GM23338 (cell line): ENCODE data around the gene PHRF1. TPM values are rescaled to one million over a fixed set of nuclear protein-coding genes. Genes with fewer than 3 reads are reported as not detected.

ENCODE experiments used
- ATAC-seq: fragments of 200-7000 bp; cut with Tn5 transposase; 3 replicates; pipeline ENCODE4 v1.9.1; 2020
- DNase-seq: peaks from one replicate; pipeline ENCODE4 v3.0.0-alpha.2; 2015; ENCODE audit warnings: low spot score
- H2AFZ ChIP-seq: fragments of 200-600 bp; sonication (generic); 2 replicates; pipeline ENCODE4 v1.8.0; 2016; ENCODE audit warnings: antibody characterized with exemption, mild to moderate bottlenecking, moderate library complexity
- H3F3A ChIP-seq: fragments of 200-600 bp; sonication (generic); replicated peaks from 2 replicates; pipeline ENCODE4 v1.8.0; 2017; ENCODE audit warnings: antibody characterized with exemption, mixed run types, low read depth
- H3K27ac ChIP-seq: fragments of 200-600 bp; sonication (generic); 2 replicates; pipeline ENCODE4 v1.6.1; 2016; ENCODE audit warnings: low read depth
- H3K27me3 ChIP-seq: fragments of 200-600 bp; sonication (generic); 2 replicates; pipeline ENCODE4 v1.8.0; 2016; ENCODE audit warnings: mild to moderate bottlenecking, mixed run types, moderate library complexity; ENCODE audit not compliant: insufficient read depth
- H3K36me3 ChIP-seq: fragments of 200-600 bp; sonication (generic); 2 replicates; pipeline ENCODE4 v1.8.0; 2016; ENCODE audit warnings: mild to moderate bottlenecking; ENCODE audit not compliant: insufficient read depth
- H3K4me1 ChIP-seq: fragments of 200-600 bp; sonication (generic); 2 replicates; pipeline ENCODE4 v1.8.0; 2016; ENCODE audit warnings: mild to moderate bottlenecking, moderate library complexity; ENCODE audit not compliant: insufficient read depth
- H3K4me2 ChIP-seq: fragments of 200-600 bp; sonication (generic); 2 replicates; pipeline ENCODE4 v1.7.1; 2017; ENCODE audit warnings: mixed run types
- H3K4me3 ChIP-seq: fragments of 200-600 bp; sonication (generic); 2 replicates; pipeline ENCODE4 v1.6.1; 2016; ENCODE audit warnings: mixed run types
- H3K79me2 ChIP-seq: fragments of 200-600 bp; sonication (generic); replicated peaks from 2 replicates; pipeline ENCODE4 v1.8.0; 2017; ENCODE audit warnings: mild to moderate bottlenecking; ENCODE audit not compliant: insufficient read depth
- H3K9me2 ChIP-seq: fragments of 200-600 bp; sonication (generic); 2 replicates; pipeline ENCODE4 v1.8.0; 2017; ENCODE audit not compliant: insufficient read depth
- H4K20me1 ChIP-seq: fragments of 200-600 bp; sonication (generic); replicated peaks from 2 replicates; pipeline ENCODE4 v1.8.0; 2017; ENCODE audit warnings: mild to moderate bottlenecking; ENCODE audit not compliant: insufficient read depth
- H3K27ac Mint-ChIP-seq: 2 replicates; pipeline ENCODE4 v1.8.0; 2020; ENCODE audit warnings: inconsistent platforms, mild to moderate bottlenecking, moderate library complexity, mixed read lengths
- H3K27me3 Mint-ChIP-seq: 3 replicates; pipeline ENCODE4 v1.8.0; 2022; ENCODE audit warnings: low read depth, mild to moderate bottlenecking, moderate library complexity, mixed read lengths, inconsistent platforms; ENCODE audit not compliant: insufficient read depth, poor library complexity
- H3K36me3 Mint-ChIP-seq: 3 replicates; pipeline ENCODE4 v1.8.0; 2021; ENCODE audit warnings: low read depth, mild to moderate bottlenecking, inconsistent platforms, moderate library complexity, mixed read lengths
- H3K4me1 Mint-ChIP-seq: 3 replicates; pipeline ENCODE4 v1.8.0; 2020; ENCODE audit warnings: mild to moderate bottlenecking, inconsistent platforms, mixed read lengths
- H3K4me3 Mint-ChIP-seq: 3 replicates; pipeline ENCODE4 v1.8.0; 2021; ENCODE audit warnings: moderate library complexity, mild to moderate bottlenecking, inconsistent platforms, mixed read lengths
- H3K9me3 Mint-ChIP-seq: 3 replicates; pipeline ENCODE4 v1.8.0; 2020; ENCODE audit warnings: moderate library complexity, mild to moderate bottlenecking, inconsistent platforms, mixed read lengths
- EZH2phosphoT487 ChIP-seq: fragments of 200-600 bp; sonication (generic); IDR thresholded peaks from one replicate; pipeline ENCODE4 v1.8.1; 2018; ENCODE audit warnings: antibody characterized with exemption; ENCODE audit not compliant: unreplicated experiment
- NANOG ChIP-seq: IDR thresholded peaks from 2 replicates; pipeline ENCODE4 v1.6.1; 2016; ENCODE audit warnings: antibody characterized with exemption, borderline replicate concordance
- POLR2AphosphoS5 ChIP-seq: IDR thresholded peaks from 2 replicates; pipeline ENCODE4 v1.6.1; 2016; ENCODE audit warnings: antibody characterized with exemption, low read depth
- ZNF114 ChIP-seq: fragments of 250-450 bp; sonication (Bioruptor Pico); IDR thresholded peaks from 2 replicates; pipeline ENCODE4 v1.5.0; 2020; ENCODE audit warnings: mild to moderate bottlenecking, moderate library complexity
- polyA plus RNA-seq: library from polyadenylated mRNA; unstranded; fragments of >200 nt; fragmentation: Nextera tagmentation; extraction: Ambion mirVana; gene quantifications from 2 replicates; pipeline ENCODE4 v1.2.1, GENCODE V29; 2016
- total RNA-seq: library from RNA; depleted of rRNA; stranded (reverse); fragments of >200 nt; shearing (Covaris generic); gene quantifications from 2 replicates; pipeline ENCODE4 v1.2.3, GENCODE V29; 2014
- TF ChIP-seq, protein P1 (sequence below): fragments of 250-450 bp; sonication (Bioruptor Pico); IDR thresholded peaks from 2 replicates; pipeline ENCODE4 v1.5.0; 2020; ENCODE audit warnings: mild to moderate bottlenecking, moderate library complexity
- TF ChIP-seq, protein P2 (sequence below): IDR thresholded peaks from one replicate; pipeline ENCODE4 v1.6.1; 2018; ENCODE audit warnings: antibody characterized with exemption; ENCODE audit not compliant: unreplicated experiment
- TF ChIP-seq, protein P3 (sequence below): IDR thresholded peaks from 2 replicates; pipeline ENCODE4 v1.6.1; 2016; ENCODE audit warnings: antibody characterized with exemption

Gene PHRF1
- total and polyA plus RNA-seq, 2 experiments from 2014 or later = 11.0 to 45.9 TPM

DNA sequence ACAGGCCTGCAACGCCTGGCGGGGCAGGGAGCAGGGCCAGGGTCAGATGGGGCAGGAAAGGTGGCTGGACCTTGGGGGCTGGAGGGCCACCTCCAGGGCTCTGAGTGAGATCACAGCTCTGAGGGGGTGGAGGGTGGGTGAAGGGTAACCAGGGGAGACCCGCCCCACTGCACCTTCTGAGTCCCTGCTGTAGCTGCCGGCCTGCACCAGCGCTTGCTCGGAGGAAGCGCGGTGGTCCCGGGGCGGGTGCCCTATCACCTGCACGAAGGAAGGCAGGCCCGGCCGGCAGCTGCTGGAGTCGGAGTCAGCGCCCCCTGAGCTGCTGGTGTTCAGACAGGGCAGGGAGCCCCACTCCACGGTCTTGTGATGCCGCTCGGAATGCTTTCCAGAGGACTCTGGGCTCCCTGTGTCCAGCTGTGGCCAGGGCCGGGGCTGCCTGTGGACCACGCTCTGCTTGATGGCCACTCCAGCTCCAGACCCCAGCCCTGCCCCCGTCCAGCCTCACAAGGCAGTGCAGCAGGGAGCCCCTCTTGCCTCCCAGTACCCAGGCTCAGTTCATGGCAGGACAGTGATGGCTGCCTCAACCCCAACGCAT, 19.5 kb upstream of the PHRF1 start:
- no peak for TF ChIP-seq ZNF114 (CRISPR knock-in tag)
- TF ChIP-seq, protein P1, sequence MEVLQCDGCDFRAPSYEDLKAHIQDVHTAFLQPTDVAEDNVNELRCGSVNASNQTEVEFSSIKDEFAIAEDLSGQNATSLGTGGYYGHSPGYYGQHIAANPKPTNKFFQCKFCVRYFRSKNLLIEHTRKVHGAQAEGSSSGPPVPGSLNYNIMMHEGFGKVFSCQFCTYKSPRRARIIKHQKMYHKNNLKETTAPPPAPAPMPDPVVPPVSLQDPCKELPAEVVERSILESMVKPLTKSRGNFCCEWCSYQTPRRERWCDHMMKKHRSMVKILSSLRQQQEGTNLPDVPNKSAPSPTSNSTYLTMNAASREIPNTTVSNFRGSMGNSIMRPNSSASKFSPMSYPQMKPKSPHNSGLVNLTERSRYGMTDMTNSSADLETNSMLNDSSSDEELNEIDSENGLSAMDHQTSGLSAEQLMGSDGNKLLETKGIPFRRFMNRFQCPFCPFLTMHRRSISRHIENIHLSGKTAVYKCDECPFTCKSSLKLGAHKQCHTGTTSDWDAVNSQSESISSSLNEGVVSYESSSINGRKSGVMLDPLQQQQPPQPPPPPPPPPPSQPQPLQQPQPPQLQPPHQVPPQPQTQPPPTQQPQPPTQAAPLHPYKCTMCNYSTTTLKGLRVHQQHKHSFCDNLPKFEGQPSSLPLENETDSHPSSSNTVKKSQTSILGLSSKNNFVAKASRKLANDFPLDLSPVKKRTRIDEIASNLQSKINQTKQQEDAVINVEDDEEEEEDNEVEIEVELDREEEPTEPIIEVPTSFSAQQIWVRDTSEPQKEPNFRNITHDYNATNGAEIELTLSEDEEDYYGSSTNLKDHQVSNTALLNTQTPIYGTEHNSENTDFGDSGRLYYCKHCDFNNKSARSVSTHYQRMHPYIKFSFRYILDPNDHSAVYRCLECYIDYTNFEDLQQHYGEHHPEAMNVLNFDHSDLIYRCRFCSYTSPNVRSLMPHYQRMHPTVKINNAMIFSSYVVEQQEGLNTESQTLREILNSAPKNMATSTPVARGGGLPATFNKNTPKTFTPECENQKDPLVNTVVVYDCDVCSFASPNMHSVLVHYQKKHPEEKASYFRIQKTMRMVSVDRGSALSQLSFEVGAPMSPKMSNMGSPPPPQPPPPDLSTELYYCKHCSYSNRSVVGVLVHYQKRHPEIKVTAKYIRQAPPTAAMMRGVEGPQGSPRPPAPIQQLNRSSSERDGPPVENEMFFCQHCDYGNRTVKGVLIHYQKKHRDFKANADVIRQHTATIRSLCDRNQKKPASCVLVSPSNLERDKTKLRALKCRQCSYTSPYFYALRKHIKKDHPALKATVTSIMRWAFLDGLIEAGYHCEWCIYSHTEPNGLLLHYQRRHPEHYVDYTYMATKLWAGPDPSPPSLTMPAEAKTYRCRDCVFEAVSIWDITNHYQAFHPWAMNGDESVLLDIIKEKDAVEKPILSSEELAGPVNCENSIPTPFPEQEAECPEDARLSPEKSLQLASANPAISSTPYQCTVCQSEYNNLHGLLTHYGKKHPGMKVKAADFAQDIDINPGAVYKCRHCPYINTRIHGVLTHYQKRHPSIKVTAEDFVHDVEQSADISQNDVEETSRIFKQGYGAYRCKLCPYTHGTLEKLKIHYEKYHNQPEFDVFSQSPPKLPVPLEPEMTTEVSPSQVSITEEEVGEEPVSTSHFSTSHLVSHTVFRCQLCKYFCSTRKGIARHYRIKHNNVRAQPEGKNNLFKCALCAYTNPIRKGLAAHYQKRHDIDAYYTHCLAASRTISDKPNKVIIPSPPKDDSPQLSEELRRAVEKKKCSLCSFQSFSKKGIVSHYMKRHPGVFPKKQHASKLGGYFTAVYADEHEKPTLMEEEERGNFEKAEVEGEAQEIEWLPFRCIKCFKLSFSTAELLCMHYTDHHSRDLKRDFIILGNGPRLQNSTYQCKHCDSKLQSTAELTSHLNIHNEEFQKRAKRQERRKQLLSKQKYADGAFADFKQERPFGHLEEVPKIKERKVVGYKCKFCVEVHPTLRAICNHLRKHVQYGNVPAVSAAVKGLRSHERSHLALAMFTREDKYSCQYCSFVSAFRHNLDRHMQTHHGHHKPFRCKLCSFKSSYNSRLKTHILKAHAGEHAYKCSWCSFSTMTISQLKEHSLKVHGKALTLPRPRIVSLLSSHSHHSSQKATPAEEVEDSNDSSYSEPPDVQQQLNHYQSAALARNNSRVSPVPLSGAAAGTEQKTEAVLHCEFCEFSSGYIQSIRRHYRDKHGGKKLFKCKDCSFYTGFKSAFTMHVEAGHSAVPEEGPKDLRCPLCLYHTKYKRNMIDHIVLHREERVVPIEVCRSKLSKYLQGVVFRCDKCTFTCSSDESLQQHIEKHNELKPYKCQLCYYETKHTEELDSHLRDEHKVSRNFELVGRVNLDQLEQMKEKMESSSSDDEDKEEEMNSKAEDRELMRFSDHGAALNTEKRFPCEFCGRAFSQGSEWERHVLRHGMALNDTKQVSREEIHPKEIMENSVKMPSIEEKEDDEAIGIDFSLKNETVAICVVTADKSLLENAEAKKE (CRISPR knock-in tag) = no peak
- TF ChIP-seq, protein P2, sequence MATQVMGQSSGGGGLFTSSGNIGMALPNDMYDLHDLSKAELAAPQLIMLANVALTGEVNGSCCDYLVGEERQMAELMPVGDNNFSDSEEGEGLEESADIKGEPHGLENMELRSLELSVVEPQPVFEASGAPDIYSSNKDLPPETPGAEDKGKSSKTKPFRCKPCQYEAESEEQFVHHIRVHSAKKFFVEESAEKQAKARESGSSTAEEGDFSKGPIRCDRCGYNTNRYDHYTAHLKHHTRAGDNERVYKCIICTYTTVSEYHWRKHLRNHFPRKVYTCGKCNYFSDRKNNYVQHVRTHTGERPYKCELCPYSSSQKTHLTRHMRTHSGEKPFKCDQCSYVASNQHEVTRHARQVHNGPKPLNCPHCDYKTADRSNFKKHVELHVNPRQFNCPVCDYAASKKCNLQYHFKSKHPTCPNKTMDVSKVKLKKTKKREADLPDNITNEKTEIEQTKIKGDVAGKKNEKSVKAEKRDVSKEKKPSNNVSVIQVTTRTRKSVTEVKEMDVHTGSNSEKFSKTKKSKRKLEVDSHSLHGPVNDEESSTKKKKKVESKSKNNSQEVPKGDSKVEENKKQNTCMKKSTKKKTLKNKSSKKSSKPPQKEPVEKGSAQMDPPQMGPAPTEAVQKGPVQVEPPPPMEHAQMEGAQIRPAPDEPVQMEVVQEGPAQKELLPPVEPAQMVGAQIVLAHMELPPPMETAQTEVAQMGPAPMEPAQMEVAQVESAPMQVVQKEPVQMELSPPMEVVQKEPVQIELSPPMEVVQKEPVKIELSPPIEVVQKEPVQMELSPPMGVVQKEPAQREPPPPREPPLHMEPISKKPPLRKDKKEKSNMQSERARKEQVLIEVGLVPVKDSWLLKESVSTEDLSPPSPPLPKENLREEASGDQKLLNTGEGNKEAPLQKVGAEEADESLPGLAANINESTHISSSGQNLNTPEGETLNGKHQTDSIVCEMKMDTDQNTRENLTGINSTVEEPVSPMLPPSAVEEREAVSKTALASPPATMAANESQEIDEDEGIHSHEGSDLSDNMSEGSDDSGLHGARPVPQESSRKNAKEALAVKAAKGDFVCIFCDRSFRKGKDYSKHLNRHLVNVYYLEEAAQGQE = no peak
- no peak for TF ChIP-seq POLR2AphosphoS5
- TF ChIP-seq EZH2phosphoT487 = no peak
- TF ChIP-seq NANOG = no peak
- TF ChIP-seq, protein P3, sequence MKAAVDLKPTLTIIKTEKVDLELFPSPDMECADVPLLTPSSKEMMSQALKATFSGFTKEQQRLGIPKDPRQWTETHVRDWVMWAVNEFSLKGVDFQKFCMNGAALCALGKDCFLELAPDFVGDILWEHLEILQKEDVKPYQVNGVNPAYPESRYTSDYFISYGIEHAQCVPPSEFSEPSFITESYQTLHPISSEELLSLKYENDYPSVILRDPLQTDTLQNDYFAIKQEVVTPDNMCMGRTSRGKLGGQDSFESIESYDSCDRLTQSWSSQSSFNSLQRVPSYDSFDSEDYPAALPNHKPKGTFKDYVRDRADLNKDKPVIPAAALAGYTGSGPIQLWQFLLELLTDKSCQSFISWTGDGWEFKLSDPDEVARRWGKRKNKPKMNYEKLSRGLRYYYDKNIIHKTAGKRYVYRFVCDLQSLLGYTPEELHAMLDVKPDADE = no peak
- H3K4me2 ChIP-seq = peak overlapping the region; percentile 90
- DNase-seq (peak; percentile 44), ATAC-seq (no peak)
- Mint-ChIP-seq H3K36me3 (no peaks in the 10 kb centered on the region), H3K4me1 (peaks cover 11% of the 10 kb centered on the region), H3K9me3 (peaks cover 2% of the 10 kb centered on the region; the same call in 1 of the 3 replicates), H3K4me3 (peak overlapping the region; percentile 69), H3K27ac (no peak overlapping the region), H3K27me3 (peaks cover 32% of the 10 kb centered on the region)
- H3K9me2 ChIP-seq = no peaks in the 10 kb centered on the region
- peak overlapping the region; percentile 74 for H3K4me3 ChIP-seq
- peaks cover 4% of the 10 kb centered on the region for H4K20me1 ChIP-seq
- peaks cover 12% of the 10 kb centered on the region; the same call in 1 of the 2 replicates for H3F3A ChIP-seq
- peaks cover 10% of the 10 kb centered on the region for H3K4me1 ChIP-seq
- 0 out of 2 replicates have a peak, but pooled peaks cover 4% of the 10 kb centered on the region for H3K79me2 ChIP-seq
- H3K27ac ChIP-seq = no peak overlapping the region
- no peaks in the 10 kb centered on the region for H3K36me3 ChIP-seq
- peaks cover 28% of the 10 kb centered on the region for H3K27me3 ChIP-seq
- 0 out of 2 replicates have a peak overlapping the region, but pooled peaks have one; percentile 38 for H2AFZ ChIP-seq
